Parathyroid adenoma (tissue), 2 donors: Measurements from ENCODE around the gene CYP46A1.

Source experiments
- H2AFZ ChIP-seq: fragments of 300-600 bp; sonication (generic); one replicate; pipeline ENCODE4 v1.7.0; 2017; ENCODE audit warnings: antibody characterized with exemption, mild to moderate bottlenecking
- H3K27ac ChIP-seq: fragments of 300-600 bp; sonication (generic); one replicate; pipeline ENCODE4 v1.7.0; 2017
- H3K27me3 ChIP-seq: fragments of 300-600 bp; sonication (generic); one replicate; pipeline ENCODE4 v1.7.0; 2017; ENCODE audit warnings: low read length; ENCODE audit not compliant: control insufficient read depth, insufficient read depth
- H3K36me3 ChIP-seq: fragments of 300-600 bp; sonication (generic); one replicate; pipeline ENCODE4 v1.7.0; 2017; ENCODE audit warnings: low read length; ENCODE audit not compliant: control insufficient read depth, insufficient read depth
- H3K4me1 ChIP-seq: fragments of 300-600 bp; sonication (generic); one replicate; pipeline ENCODE4 v1.7.0; 2017; ENCODE audit warnings: control low read depth
- H3K4me2 ChIP-seq: fragments of 300-600 bp; sonication (generic); one replicate; pipeline ENCODE4 v1.7.0; 2017; ENCODE audit warnings: low read length
- H3K4me3 ChIP-seq: fragments of 300-600 bp; sonication (generic); one replicate; pipeline ENCODE4 v1.7.0; 2017; ENCODE audit warnings: low read depth, low read length
- H3K79me2 ChIP-seq: fragments of 300-600 bp; sonication (generic); one replicate; pipeline ENCODE4 v1.7.0; 2017; ENCODE audit warnings: control low read depth
- H3K9ac ChIP-seq: fragments of 300-600 bp; sonication (generic); one replicate; pipeline ENCODE4 v1.7.0; 2017; ENCODE audit warnings: mild to moderate bottlenecking
- H3K9me3 ChIP-seq: fragments of 300-600 bp; sonication (generic); one replicate; pipeline ENCODE4 v1.7.0; 2017; ENCODE audit warnings: low read length; ENCODE audit not compliant: control insufficient read depth
- CTCF ChIP-seq: fragments of 300-600 bp; sonication (generic); IDR thresholded peaks from one replicate; pipeline ENCODE4 v1.7.0; 2017; ENCODE audit warnings: antibody characterized with exemption, mild to moderate bottlenecking
- donor health status: primary hyperparathyroidism.

The CYP46A1 gene

GRCh38 chr14:99662846-99663245, 21.3 kb upstream of the CYP46A1 start:
- Histone ChIP-seq H3K36me3 (no peaks in the 10 kb centered on the region), H3K4me3 (no peak overlapping the region), H3K4me2 (no peak overlapping the region), H3K27ac (no peak overlapping the region), H2AFZ (no peak overlapping the region), H3K4me1 (peaks cover 7% of the 10 kb centered on the region), H3K9ac (no peak overlapping the region), H3K9me3 (no peaks in the 10 kb centered on the region), H3K79me2 (no peaks in the 10 kb centered on the region), H3K27me3 (no peaks in the 10 kb centered on the region)
- no peak for TF ChIP-seq CTCF

GRCh38 chr14:99663386-99664057, 20.6 kb upstream of the CYP46A1 start:
- Histone ChIP-seq H3K4me1 (peaks cover 7% of the 10 kb centered on the region), H3K27ac (no peak overlapping the region), H3K9me3 (no peaks in the 10 kb centered on the region), H3K36me3 (no peaks in the 10 kb centered on the region), H3K4me2 (no peak overlapping the region), H2AFZ (no peak overlapping the region), H3K79me2 (no peaks in the 10 kb centered on the region), H3K27me3 (no peaks in the 10 kb centered on the region), H3K9ac (no peak overlapping the region), H3K4me3 (no peak overlapping the region)
- no peak for TF ChIP-seq CTCF

GRCh38 chr14:99664058-99664936, 19.8 kb upstream of the CYP46A1 start:
- Histone ChIP-seq H3K27me3 (no peaks in the 10 kb centered on the region), H3K79me2 (no peaks in the 10 kb centered on the region), H3K4me2 (no peak overlapping the region), H3K4me1 (peaks cover 7% of the 10 kb centered on the region), H3K9ac (no peak overlapping the region), H3K9me3 (no peaks in the 10 kb centered on the region), H3K4me3 (no peak overlapping the region), H3K36me3 (no peaks in the 10 kb centered on the region), H2AFZ (no peak overlapping the region), H3K27ac (no peak overlapping the region)
- no peak for TF ChIP-seq CTCF

- Histone ChIP-seq H3K9ac (no peak overlapping the region), H3K4me1 (peaks cover 7% of the 10 kb centered on the region), H2AFZ (no peak overlapping the region), H3K4me2 (no peak overlapping the region), H3K27ac (no peak overlapping the region), H3K27me3 (no peaks in the 10 kb centered on the region), H3K79me2 (no peaks in the 10 kb centered on the region), H3K36me3 (no peaks in the 10 kb centered on the region), H3K4me3 (no peak overlapping the region), H3K9me3 (no peaks in the 10 kb centered on the region)
- no peak for TF ChIP-seq CTCF
These were observed 19.2 kb upstream of the CYP46A1 start for GRCh38 chr14:99664937-99665273.
